HG03565 (cell line): ENCODE results near the gene HTR7.
A peak's percentile ranks its signal among the peaks of the same experiment; 100 is the strongest.
"Not testable (repeated sequence)": the region's sequence is repeated elsewhere in the genome, so short reads cannot be mapped to it uniquely, and the experiment has no call there.

Source experiments
- ATAC-seq: cut with Tn5 transposase; IDR thresholded peaks from one replicate; pipeline ENCODE4 v1.9.1; 2021; ENCODE audit warnings: mild to moderate bottlenecking, moderate library complexity; ENCODE audit not compliant: unreplicated experiment

Gene HTR7

GRCh38 chr10:90857635-90858460 is at the start of gene HTR7:
HTR7 (minus strand) TSS chr10:90858039; CDS start chr10:90857671, 368 bp downstream.
- ATAC-seq: peak; percentile 58

- ATAC-seq: no peak
These were observed 48.8 kb upstream of the HTR7 start for GRCh38 chr10:90906596-90906995.

- peak; percentile 45 for ATAC-seq
These were observed 48.1 kb upstream of the HTR7 start for GRCh38 chr10:90905925-90906324.

DNA sequence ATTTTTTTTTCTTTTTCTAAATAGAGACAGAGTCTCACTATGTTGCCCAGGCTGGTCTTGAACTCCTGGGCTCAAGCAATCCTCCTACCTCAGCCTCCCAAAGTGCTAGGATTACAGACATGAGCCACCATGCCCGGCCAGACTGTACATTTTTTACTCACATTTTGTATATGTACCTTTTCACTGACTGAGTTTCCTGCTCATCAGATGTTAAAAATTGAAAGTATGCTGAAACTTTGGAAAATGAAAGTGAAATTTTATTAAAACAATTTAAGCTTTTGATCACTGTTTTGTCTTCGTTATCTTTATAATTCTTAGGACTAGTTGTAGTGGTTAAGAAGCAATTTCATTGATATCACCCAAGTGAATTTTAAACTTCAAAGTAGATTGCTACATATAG is 39.1 kb upstream of the HTR7 start:
- ATAC-seq: not testable (repeated sequence)

DNA sequence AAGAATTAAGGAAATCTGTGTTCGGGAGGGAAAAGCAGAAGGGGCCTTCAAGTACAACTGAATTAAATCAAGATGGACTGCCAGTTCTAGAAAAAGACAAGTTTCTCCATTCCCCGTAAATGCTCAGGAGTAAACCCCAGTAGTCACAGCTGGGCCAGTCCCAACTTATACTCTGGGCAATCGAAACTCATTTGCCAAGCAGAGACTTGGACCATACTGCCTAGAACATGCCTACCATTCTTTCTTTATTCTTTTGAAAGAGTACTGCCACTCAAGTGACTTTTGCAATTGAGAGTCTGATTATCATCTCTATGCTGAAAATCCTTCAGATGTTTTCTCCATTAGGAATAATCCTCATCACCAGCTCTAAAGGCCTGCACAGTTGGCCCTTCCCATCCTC is 35.4 kb upstream of the HTR7 start:
- no peak for ATAC-seq

- ATAC-seq: no peak
These were observed 32.5 kb upstream of the HTR7 start for GRCh38 chr10:90890347-90890746.

DNA sequence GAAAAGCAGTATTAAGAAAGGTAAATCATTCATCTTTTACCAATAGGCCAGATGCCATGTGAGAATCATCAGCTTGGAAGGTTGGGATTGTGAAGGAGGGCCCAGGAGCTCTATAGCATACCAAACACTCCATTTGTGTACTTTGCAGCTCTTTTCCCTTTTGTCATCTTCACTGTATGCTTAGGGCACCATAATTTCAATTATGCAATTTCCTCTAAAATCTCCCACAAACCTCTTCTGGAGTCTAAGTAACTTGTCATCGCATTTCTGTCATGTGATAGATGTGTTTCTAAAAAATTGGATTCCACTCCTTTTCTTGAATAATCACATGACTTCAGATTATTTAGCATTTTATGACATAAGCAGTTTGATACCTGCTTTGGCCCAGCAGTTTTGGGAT is 31.8 kb upstream of the HTR7 start:
- ATAC-seq: no peak

- no peak for ATAC-seq
These were observed 30.5 kb upstream of the HTR7 start for GRCh38 chr10:90888387-90888786.

- no peak for ATAC-seq
These were observed 29.7 kb upstream of the HTR7 start for GRCh38 chr10:90887555-90887954.

- ATAC-seq: no peak
These were observed 27.3 kb upstream of the HTR7 start for GRCh38 chr10:90885176-90885575.

GRCh38 chr10:90884431-90884830 is 26.6 kb upstream of the HTR7 start:
- no peak for ATAC-seq

DNA sequence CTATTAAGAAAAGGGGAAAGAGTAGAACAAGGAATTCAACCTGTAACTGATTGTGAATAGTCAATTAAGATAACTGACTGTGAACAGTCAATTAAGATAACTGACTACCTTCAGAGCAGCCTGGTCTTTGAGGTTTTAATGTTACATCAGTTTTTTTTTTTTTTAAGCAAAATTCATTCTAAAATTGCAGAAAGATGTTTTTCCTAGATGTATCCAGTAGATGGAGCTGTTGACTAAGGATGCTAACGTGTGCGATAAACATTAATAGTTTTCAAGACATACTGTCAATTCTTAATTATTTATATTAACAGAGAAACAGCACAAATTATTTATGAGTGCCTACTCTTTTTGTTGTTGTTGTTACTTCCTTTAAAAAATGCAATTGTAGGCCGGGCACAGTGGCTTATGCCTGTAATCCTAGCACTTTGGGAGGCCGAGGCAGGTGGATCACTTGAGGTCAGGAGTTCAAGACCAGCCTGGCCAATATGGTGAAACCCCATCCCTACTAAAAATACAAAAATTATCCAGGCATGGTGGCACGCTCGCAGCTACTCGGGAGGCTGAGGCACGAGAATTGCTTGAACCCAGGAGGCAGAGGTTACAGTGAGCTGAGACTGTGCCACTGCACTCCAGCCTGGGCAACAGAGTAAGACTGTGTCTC is 22.4 kb upstream of the HTR7 start:
- ATAC-seq: not testable (repeated sequence)

DNA sequence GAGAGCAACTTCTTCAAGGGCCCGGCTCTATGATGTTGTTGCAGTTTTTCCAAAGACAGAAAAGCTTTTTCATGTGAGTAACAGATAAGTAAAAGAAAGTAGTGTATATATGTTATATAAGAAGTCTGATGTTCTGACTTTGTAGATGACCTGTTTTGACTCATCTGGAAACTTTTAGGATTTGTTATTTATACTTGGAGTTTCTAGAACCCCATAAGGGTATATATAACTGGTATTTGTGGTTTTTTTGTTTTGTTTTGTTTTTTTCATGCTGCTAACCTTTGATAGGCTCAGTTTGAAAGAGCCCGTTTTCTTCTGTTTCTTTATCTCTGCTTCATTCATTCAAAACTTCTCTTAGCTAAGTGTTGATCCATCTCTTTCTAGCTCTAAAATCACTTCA is 21.2 kb upstream of the HTR7 start:
- ATAC-seq: no peak

DNA sequence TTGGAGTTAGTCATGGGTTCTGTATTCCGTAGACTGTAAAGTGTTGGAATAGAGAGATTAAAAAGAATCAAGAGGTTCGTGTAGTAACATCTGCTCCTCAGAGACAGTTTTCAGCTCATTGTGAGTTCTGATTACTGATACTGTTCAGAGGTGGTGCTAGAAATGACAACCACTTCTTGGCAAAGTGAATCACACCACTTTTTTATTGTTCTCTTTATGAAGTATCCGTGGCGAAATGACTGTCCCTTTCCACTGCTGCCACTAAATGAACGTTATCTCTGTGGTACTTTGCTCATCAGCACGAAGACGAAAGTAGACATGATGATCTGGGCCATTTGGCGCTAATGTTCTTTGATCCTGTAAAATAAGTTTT is 14.8 kb upstream of the HTR7 start:
- no peak for ATAC-seq

DNA sequence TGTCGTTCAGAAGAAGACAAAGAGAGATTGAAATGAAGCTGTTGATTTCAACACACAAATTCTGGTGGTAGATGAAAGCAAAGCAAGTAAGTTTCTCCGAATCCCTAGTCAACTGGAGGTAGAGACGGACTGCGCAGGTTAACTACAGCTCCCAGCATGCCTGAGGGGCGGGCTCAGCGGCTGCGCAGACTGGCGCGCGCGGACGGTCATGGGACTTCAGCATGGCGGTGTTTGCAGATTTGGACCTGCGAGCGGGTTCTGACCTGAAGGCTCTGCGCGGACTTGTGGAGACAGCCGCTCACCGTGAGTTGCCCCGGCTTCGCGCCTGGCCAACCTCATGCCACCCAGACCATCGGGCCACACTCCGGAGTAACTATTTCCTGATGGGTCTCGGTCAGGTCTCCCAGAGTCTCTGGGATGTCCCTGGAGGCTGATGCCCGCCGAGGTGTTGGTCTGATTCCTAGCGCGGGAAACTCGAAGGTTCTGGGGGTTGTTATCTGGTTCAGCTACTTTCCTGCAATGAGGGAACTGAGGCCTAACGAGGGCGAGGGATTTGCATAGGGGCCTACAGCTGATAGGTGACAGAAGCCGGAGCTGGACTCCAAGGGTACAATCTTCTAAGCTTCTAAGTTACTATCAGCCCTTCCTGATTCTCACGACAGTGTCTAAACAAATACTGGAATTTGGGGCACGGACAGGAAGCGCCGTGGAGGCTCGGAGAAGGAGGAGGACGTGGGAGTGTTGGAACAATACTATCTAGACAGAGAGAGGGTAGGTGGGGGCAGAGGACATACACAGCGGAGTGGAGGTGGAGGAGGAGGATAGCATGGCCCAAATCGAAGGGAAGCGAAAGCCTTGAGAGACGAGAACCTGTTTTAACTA is 14.2 kb upstream of the HTR7 start, which contains the start of gene RPP30:
RPP30 (plus strand) TSS at position 209 of the 882 bp plus-strand sequence; CDS start at position 222, 13 bp downstream.
- peak; percentile 90 for ATAC-seq

- peak; percentile 39 for ATAC-seq
These were observed 13.5 kb upstream of the HTR7 start for GRCh38 chr10:90871279-90871765.

- no peak for ATAC-seq
These were observed 8.3 kb upstream of the HTR7 start for GRCh38 chr10:90866050-90866598.

DNA sequence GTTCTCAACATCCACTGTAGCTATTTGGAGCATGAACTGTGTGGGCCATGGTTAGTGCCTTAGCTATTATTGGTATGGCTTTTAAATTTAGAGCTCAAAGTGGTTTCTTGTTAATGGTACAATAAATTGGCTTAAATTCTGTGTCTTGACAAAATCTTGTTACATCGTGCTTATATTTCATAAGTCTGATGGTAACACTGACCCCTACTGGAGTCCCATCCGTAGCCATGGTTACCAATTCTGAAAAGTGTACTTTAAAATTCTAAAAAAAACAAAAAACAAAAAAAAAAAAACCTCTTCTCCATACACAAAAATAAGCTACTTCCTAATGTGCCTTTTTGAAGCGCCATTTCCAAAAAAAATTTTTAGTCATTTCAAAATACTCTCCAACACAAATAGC is 7.6 kb upstream of the HTR7 start:
- ATAC-seq: no peak

- no peak for ATAC-seq
These were observed 5.2 kb upstream of the HTR7 start for GRCh38 chr10:90862908-90863514.

DNA sequence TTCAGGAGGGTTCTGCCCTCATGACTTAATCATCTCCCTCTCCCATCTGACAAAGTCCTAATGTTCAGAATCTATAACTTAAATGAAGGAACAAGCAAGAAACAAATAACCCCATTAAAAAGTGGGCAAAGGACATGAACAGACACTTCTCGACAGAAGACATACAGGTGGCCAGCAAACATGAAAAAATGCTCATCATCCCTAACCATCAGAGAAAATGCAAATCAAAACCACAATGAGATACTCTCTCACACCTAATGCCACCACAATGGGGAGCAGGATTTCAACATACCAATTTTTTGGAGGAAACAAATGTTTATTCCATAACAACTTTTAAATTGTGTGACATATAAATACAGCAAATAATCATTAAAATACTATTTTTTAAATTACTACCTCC is 3.0 kb upstream of the HTR7 start:
- no peak for ATAC-seq
